CD4-positive, alpha-beta T cell (primary cell): Measurements from ENCODE around the gene QPCTL. TPM values are rescaled to one million over a fixed set of nuclear protein-coding genes. Genes with fewer than 3 reads are reported as not detected.

Source experiments
- ATAC-seq: fragments of 200-7000 bp; cut with Tn5 transposase; one replicate; pipeline ENCODE4 v1.10.0; 2022; ENCODE audit warnings: mild to moderate bottlenecking; ENCODE audit not compliant: poor library complexity
- CTCF ChIA-PET: fragments of 350-600 bp; sonication (Branson Sonifier 250); formaldehyde crosslinking; loops from one replicate; lab custom pipeline; 2021; ENCODE audit warnings: antibody characterized with exemption, inconsistent platforms; lab: Charles Lee
- POLR2A ChIA-PET: fragments of 350-600 bp; sonication (Branson Sonifier 250); formaldehyde crosslinking; loops from one replicate; lab custom pipeline; 2021; ENCODE audit warnings: antibody characterized with exemption, inconsistent platforms; lab: Charles Lee
- DNase-seq, 14 experiments: peaks; one replicate each; pipeline ENCODE4 v3.0.0-alpha.2; 2013 to 2020; ENCODE audit warnings: mixed read lengths in 2 of 14
- H3K27ac ChIP-seq, 2 donors: one replicate each; pipeline versions ENCODE4 v1.5.1 to v1.7.0; 2013; ENCODE audit warnings: low read length in 2 of 2, low read depth in 1 of 2, mild to moderate bottlenecking in 1 of 2
- H3K27me3 ChIP-seq, 2 experiments: 1 replicate in 1 of 2; 2 replicates in 1 of 2; pipeline versions ENCODE4 v1.6.1 to v1.7.0; 2013; ENCODE audit warnings: low read length in 2 of 2, control low read depth in 1 of 2, mild to moderate bottlenecking in 1 of 2, moderate library complexity in 1 of 2; ENCODE audit not compliant: insufficient read depth in 2 of 2, control insufficient read depth in 1 of 2
- H3K36me3 ChIP-seq: one replicate; pipeline ENCODE4 v1.6.1; 2013; ENCODE audit warnings: low read length, control low read depth; ENCODE audit not compliant: insufficient read depth
- H3K4me1 ChIP-seq: one replicate; pipeline ENCODE4 v1.6.1; 2013; ENCODE audit warnings: low read length, control low read depth; ENCODE audit not compliant: insufficient read depth
- H3K4me3 ChIP-seq: one replicate; pipeline ENCODE4 v1.5.1; 2013; ENCODE audit warnings: mild to moderate bottlenecking, low read length, moderate library complexity
- H3K9me3 ChIP-seq, 2 experiments: 1 replicate in 1 of 2; 2 replicates in 1 of 2; pipeline versions ENCODE4 v1.6.1 to v1.7.0; 2013; ENCODE audit warnings: low read length in 2 of 2, mild to moderate bottlenecking in 2 of 2, control low read depth in 1 of 2, moderate library complexity in 1 of 2; ENCODE audit not compliant: control insufficient read depth in 1 of 2, insufficient read depth in 1 of 2
- H3K27ac Mint-ChIP-seq: one replicate; pipeline ENCODE4 v1.8.0; 2020; ENCODE audit warnings: mixed read lengths
- H3K27me3 Mint-ChIP-seq: one replicate; pipeline ENCODE4 v1.8.0; 2021; ENCODE audit warnings: mixed read lengths
- H3K36me3 Mint-ChIP-seq: one replicate; pipeline ENCODE4 v1.8.0; 2021; ENCODE audit warnings: low read depth, mixed read lengths
- H3K4me1 Mint-ChIP-seq: one replicate; pipeline ENCODE4 v1.8.0; 2021; ENCODE audit warnings: low read depth, mixed read lengths
- H3K4me3 Mint-ChIP-seq: one replicate; pipeline ENCODE4 v1.8.0; 2020; ENCODE audit warnings: mild to moderate bottlenecking, mixed read lengths
- H3K9me3 Mint-ChIP-seq: one replicate; pipeline ENCODE4 v1.8.0; 2020; ENCODE audit warnings: mixed read lengths
- CTCF ChIP-seq: fragments of 200-600 bp; IDR thresholded peaks from one replicate; pipeline ENCODE4 v1.8.0; 2022; ENCODE audit warnings: antibody characterized with exemption, mild to moderate bottlenecking
- intact Hi-C, 2 experiments: fragments of 100-400 bp; cut with DNase I in 1 of 2; cut with micrococcal nuclease in 1 of 2; formaldehyde crosslinking; loops; one replicate each; pipeline versions ENCODE4 v1.15.1 to v1.9.0; 2023 to 2025; cut with DNase I, micrococcal nuclease
- total RNA-seq, 174 experiments: library from RNA in 2 of 174; stranded (reverse) in 2 of 174; gene quantifications; one replicate each; pipeline ENCODE4 v1.2.3 and lab custom pipeline; 2021 to 2026

The QPCTL gene
- total RNA-seq, 2 experiments from 2014 or later, result 3.7 to 5.0 TPM

- Mint-ChIP-seq H3K4me3 (peak within 1 kb of the TSS; percentile 97), H3K4me1 (peaks cover 33% of the 10 kb centered on the region), H3K27me3 (no peaks in the 10 kb centered on the region), H3K27ac (peak within 1 kb of the TSS; percentile 83), H3K36me3 (peaks cover 12% of the 10 kb centered on the region), H3K9me3 (no peaks in the 10 kb centered on the region)
- no peaks in the 10 kb centered on the region for H3K27me3 ChIP-seq
- H3K27ac ChIP-seq, result peak within 1 kb of the TSS; percentile 31 to 49
- no peaks in the 10 kb centered on the region for H3K9me3 ChIP-seq
- peak within 1 kb of the TSS; percentile 77 for H3K4me3 ChIP-seq
- peak; percentile 83 to 97 (median 91) for DNase-seq
- ChIA-PET POLR2A (interaction anchor here (0.6 to 3.7 kb wide), 11 partner anchors 9 to 172 kb away, joined by 3 to 56 read pairs (median 4); partner anchors contain the start of genes DMWD, IRF2BP1, MYPOP and QPCTL), CTCF (interaction anchor here (0.7 to 2.6 kb wide), 10 partner anchors 11 to 197 kb away, joined by 3 to 14 read pairs (median 3); partner anchors contain the start of genes MYPOP, QPCTL, SIX5 and SNRPD2)
- no peak for TF ChIP-seq CTCF
- peak; percentile 99 for ATAC-seq
- intact Hi-C loops, result loop anchor here (1.0 to 5.0 kb wide), 4 partner anchors 13 to 157 kb away; partner anchors contain the start of genes IRF2BP1 (in 1 of the 2) and SIX5 (in 1 of the 2)
- H3K4me1 ChIP-seq, result peaks cover 37% of the 10 kb centered on the region
- H3K36me3 ChIP-seq, result no peaks in the 10 kb centered on the region
Measured at GRCh38 chr19:45730368-45731288, 38.2 kb downstream of the QPCTL start, which contains the start of gene FBXO46. TSS of gene FBXO46 (minus strand) at chr19:45730896. CDS start at chr19:45713495, 17,401 bp downstream.

GRCh38 chr19:45733160-45733810, 40.8 kb downstream of the QPCTL start, which contains the start of gene MEIOSIN:
TSS of gene MEIOSIN (plus strand) at chr19:45733439. CDS start at chr19:45735377, 1,938 bp downstream.
- peaks cover 24% of the 10 kb centered on the region for H3K4me1 Mint-ChIP-seq
- CTCF ChIA-PET, result no interaction called here
- H3K4me1 ChIP-seq, result peaks cover 27% of the 10 kb centered on the region
- no peak within 1 kb of the TSS for H3K27ac Mint-ChIP-seq
- ATAC-seq (no peak), DNase-seq (peak in 1 of 14 experiments; percentile 42)
- H3K27ac ChIP-seq, result no peak within 1 kb of the TSS
- H3K4me3 ChIP-seq, result no peak within 1 kb of the TSS
- no peak for TF ChIP-seq CTCF
- POLR2A ChIA-PET, result interaction anchor here (0.9 kb wide), 1 partner anchor 16 kb away, joined by 3 read pairs; no protein-coding TSS in a partner anchor
- intact Hi-C loops, result loop anchor here in 1 of 2 experiments (2.0 to 5.0 kb wide), 2 partner anchors 38 to 154 kb away; partner anchors contain the start of gene IRF2BP1
- no peaks in the 10 kb centered on the region for H3K9me3 Mint-ChIP-seq
- H3K4me3 Mint-ChIP-seq, result peak within 1 kb of the TSS; percentile 64
- no peaks in the 10 kb centered on the region for H3K27me3 Mint-ChIP-seq
- H3K9me3 ChIP-seq, result no peaks in the 10 kb centered on the region
- H3K27me3 ChIP-seq, result no peaks in the 10 kb centered on the region
- H3K36me3 ChIP-seq, result no peaks in the 10 kb centered on the region
- H3K36me3 Mint-ChIP-seq, result peaks cover 12% of the 10 kb centered on the region
